Activated naive CD4-positive, alpha-beta T cell treated with anti-CD3 and anti-CD28 coated beads, Interleukin-2, amount 10 ng/mL, durations not matched to agents 7 days and 5 days (primary cell): ENCODE data around the gene TNFSF18.
"Not testable (repeated sequence)": the region's sequence is repeated elsewhere in the genome, so short reads cannot be mapped to it uniquely, and the experiment has no call there.

ENCODE experiments used
- CTCF ChIA-PET: fragments of 350-600 bp; sonication (Branson Sonifier 250); formaldehyde crosslinking; loops from one replicate; lab custom pipeline; 2021; ENCODE audit warnings: antibody characterized with exemption; lab: Charles Lee
- DNase-seq: peaks from one replicate; pipeline ENCODE4 v3.0.0-alpha.2; 2020
- H3K27ac Mint-ChIP-seq: one replicate; pipeline ENCODE4 v1.8.0; 2021; ENCODE audit warnings: mild to moderate bottlenecking, moderate library complexity, mixed read lengths
- H3K27me3 Mint-ChIP-seq: one replicate; pipeline ENCODE4 v1.8.0; 2021; ENCODE audit warnings: mild to moderate bottlenecking, mixed read lengths
- H3K36me3 Mint-ChIP-seq: one replicate; pipeline ENCODE4 v1.8.0; 2021; ENCODE audit warnings: mixed read lengths
- H3K4me1 Mint-ChIP-seq: one replicate; pipeline ENCODE4 v1.8.0; 2021; ENCODE audit warnings: mixed read lengths
- H3K4me3 Mint-ChIP-seq: one replicate; pipeline ENCODE4 v1.8.0; 2021; ENCODE audit warnings: mild to moderate bottlenecking, moderate library complexity, mixed read lengths
- H3K9me3 Mint-ChIP-seq: one replicate; pipeline ENCODE4 v1.8.0; 2021; ENCODE audit warnings: mixed read lengths

The TNFSF18 gene, protein sequence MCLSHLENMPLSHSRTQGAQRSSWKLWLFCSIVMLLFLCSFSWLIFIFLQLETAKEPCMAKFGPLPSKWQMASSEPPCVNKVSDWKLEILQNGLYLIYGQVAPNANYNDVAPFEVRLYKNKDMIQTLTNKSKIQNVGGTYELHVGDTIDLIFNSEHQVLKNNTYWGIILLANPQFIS

DNA sequence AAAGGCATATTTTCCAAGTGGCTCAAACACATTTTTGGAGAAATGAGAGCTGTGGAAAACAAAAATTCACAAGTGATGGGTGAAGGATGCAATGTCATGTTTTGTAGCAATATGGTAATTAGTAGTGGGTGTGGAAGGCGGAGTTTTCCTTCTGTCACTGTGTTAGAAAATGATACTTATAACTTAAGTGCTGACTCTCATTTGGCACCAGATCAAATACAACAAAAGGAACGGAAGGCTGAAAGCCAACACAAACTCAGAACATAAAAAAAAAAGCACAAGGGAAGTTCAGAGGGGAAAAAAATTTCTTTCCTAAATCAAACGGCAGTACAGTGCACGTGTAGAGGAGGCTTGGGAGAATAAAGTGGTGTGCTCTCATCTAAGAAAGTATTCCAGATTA, at the start of gene TNFSF18:
TNFSF18 (minus strand) TSS at position 77 of the 400 bp plus-strand sequence; CDS start at position 32, 45 bp downstream.
- H3K36me3 Mint-ChIP-seq = no peaks in the 10 kb centered on the region
- no peak within 1 kb of the TSS for H3K4me3 Mint-ChIP-seq
- peaks cover 3% of the 10 kb centered on the region for H3K27me3 Mint-ChIP-seq
- no peaks in the 10 kb centered on the region for H3K9me3 Mint-ChIP-seq
- H3K27ac Mint-ChIP-seq = no peak within 1 kb of the TSS
- H3K4me1 Mint-ChIP-seq = no peaks in the 10 kb centered on the region
- no peak for DNase-seq
- CTCF ChIA-PET = interaction anchor here (1.1 kb wide), 1 partner anchor 153 kb away, joined by 3 read pairs; no protein-coding TSS in a partner anchor

DNA sequence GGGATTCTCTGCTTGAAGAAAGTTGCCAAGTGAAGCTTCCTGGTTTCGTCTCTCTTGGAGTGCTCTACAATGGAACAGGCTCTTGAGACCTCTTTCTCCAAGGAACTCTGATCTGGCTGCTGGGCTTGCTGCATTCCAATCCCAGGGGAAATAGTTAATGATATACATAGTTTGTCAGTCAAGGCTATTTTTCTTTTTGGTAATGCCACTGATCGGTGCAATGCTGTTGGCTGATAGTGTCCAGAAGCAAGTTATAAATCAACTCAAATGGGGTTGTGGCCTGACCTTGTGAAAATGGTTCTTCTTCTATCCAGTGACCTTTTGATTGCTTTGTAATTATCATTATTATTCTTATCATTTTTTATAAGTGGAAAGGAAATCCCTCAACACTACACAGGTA, 48.4 kb upstream of the TNFSF18 start:
- CTCF ChIA-PET = no interaction called here
- no peaks in the 10 kb centered on the region for H3K36me3 Mint-ChIP-seq

DNA sequence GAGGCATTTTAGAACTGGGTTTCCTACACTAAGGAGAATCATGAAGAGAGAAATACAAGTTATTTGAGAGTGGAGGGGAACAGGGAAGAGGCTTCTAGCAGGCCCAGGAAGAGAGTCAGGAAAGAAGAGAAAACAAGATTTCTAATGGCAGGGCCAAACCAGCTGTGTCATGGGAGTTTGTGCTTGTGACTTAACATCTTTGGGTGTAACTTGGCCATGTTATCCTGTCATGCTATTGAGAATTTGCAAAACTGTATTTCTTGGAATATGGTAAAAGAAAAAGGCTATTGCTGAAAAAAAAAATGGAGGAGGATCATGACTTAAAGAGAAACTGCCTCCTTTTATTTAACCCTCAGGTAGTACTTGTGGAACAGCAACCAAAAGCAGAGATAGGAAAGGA, 47.4 kb upstream of the TNFSF18 start:
- Mint-ChIP-seq H3K9me3 (peaks cover 2% of the 10 kb centered on the region), H3K4me3 (no peak overlapping the region), H3K27ac (no peak overlapping the region), H3K4me1 (no peaks in the 10 kb centered on the region), H3K27me3 (no peaks in the 10 kb centered on the region), H3K36me3 (no peaks in the 10 kb centered on the region)
- DNase-seq = no peak
- CTCF ChIA-PET = no interaction called here

More for the DNA sequence above, 48.4 kb upstream of the TNFSF18 start:
- Mint-ChIP-seq H3K9me3 (peaks cover 2% of the 10 kb centered on the region), H3K27me3 (no peaks in the 10 kb centered on the region), H3K27ac (no peak overlapping the region), H3K4me3 (no peak overlapping the region), H3K4me1 (no peaks in the 10 kb centered on the region)
- no peak for DNase-seq

DNA sequence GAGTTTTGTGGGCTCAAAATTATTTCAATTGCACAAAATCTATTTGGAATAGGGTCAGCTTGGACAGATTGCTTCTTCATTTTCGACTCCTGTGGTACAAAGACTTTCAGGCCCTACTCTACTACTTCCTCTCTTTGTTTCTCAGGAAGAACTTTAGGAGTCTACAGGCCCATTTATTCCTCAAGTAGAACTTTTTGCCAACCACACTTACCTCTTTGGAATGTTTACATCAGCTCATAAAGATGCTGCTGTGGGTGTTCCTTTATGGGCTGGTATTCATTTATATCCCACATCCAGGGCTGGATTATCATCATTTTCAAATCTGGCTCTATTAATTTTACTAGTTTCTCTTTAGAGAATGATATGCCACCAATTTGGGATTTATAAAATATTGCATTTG, 46.3 kb upstream of the TNFSF18 start:
- no peaks in the 10 kb centered on the region for H3K4me1 Mint-ChIP-seq
- no peak overlapping the region for H3K4me3 Mint-ChIP-seq
- CTCF ChIA-PET = no interaction called here
- no peaks in the 10 kb centered on the region for H3K9me3 Mint-ChIP-seq
- no peaks in the 10 kb centered on the region for H3K36me3 Mint-ChIP-seq
- H3K27me3 Mint-ChIP-seq = no peaks in the 10 kb centered on the region
- DNase-seq = no peak
- no peak overlapping the region for H3K27ac Mint-ChIP-seq

DNA sequence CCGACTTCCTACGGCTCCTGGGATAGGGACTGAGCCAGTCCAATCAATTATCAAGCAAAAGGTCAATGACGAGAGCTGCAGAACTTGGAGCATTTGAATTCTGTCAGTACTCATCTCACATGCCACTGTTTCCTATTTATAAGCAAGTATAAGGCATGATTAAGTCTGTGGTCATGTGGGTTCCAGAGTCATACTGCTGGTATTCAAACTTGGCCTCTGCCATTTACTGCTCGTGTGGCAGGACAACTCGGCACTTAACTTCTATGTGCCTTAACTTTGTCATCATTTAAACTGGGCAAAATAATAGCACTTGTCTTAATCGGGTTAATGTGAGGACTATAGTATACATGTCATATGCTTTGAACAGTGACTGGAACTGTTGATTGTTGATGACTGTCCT, 44.9 kb upstream of the TNFSF18 start:
- Mint-ChIP-seq H3K4me1 (no peaks in the 10 kb centered on the region), H3K9me3 (no peaks in the 10 kb centered on the region), H3K4me3 (no peak overlapping the region), H3K36me3 (no peaks in the 10 kb centered on the region), H3K27me3 (no peaks in the 10 kb centered on the region), H3K27ac (no peak overlapping the region)
- DNase-seq = no peak
- CTCF ChIA-PET = no interaction called here

DNA sequence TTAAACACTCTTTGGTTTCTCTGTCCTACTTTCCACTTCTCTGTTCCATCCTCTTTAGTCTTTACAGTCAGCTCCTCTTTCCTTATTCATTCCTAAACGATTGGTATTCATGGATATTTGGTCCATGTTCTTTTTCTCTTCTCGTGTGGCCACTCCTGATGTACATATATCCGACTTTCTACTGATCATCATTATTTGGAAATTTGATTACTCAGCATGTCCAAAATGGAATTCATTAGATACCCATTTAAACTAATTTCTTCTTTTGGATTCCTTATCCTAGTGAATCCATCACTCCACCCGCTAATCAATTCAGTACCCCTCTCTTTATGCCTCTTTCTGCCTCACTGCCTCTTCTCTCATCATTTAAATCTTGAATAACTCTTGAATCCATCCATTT, 43.8 kb upstream of the TNFSF18 start:
- CTCF ChIA-PET = no interaction called here
- Mint-ChIP-seq H3K27me3 (no peaks in the 10 kb centered on the region), H3K9me3 (no peaks in the 10 kb centered on the region), H3K27ac (no peak overlapping the region), H3K4me3 (no peak overlapping the region), H3K4me1 (no peaks in the 10 kb centered on the region), H3K36me3 (no peaks in the 10 kb centered on the region)
- DNase-seq = no peak

DNA sequence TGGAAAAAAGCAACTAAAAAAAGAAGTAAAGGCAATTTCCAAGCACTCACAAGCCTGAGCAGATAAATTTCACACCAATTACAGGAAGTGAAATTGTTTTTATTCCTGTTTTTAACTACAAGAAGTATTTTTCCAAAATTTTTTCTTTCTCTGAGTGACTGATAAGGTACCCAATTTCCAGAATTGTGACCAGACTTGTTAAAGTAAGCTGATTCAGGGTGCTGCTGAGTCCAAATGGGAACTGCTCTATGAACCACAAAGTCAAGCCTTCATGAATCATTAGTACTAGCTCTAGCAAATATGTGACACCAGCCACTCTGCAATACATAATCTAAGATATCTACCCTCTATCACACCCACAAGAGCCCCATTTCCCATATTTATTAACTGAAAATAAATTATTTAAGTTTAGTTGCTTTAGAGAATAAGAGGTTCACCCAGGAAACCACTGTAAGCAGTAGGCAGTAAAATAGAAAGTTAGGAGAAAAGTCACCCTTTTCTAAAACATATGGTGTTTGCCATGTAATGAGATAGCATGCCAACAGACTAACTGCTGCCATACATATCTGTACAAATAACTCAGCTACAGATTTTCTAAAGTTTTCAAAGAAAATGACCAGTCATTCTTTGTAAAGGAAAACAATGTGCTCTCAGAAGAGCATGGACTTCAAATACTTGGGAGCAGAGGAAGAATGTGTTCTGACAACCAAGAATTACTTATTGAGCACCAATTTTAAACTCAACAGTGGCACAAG, 43.1 kb upstream of the TNFSF18 start:
- Mint-ChIP-seq H3K27ac (no peak overlapping the region), H3K27me3 (no peaks in the 10 kb centered on the region), H3K36me3 (no peaks in the 10 kb centered on the region), H3K4me1 (no peaks in the 10 kb centered on the region), H3K4me3 (no peak overlapping the region), H3K9me3 (no peaks in the 10 kb centered on the region)
- CTCF ChIA-PET = no interaction called here
- DNase-seq = no peak

DNA sequence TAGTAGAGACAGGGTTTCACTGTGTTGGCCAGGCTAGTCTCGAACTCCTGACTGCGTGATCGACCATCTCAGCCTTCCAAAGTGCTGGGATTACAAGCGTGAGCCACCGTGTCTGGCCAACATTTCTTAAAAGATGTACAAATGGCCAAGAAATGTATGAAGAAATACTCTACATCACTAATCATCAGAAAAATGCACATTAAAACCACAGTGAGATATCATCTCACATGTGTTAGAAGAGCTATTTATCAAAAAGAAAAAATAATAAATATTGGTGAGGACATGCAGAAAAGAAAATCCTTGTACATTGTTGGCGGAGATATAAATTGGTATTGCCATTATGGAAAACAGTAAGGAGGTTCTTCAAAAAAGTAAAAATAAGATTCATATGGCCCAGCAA, 33.6 kb upstream of the TNFSF18 start:
- Mint-ChIP-seq H3K36me3 (no peaks in the 10 kb centered on the region), H3K9me3 (peaks cover 3% of the 10 kb centered on the region), H3K4me3 (no peak overlapping the region), H3K27ac (no peak overlapping the region), H3K27me3 (peaks cover 8% of the 10 kb centered on the region), H3K4me1 (no peaks in the 10 kb centered on the region)
- DNase-seq = no peak
- CTCF ChIA-PET = no interaction called here

DNA sequence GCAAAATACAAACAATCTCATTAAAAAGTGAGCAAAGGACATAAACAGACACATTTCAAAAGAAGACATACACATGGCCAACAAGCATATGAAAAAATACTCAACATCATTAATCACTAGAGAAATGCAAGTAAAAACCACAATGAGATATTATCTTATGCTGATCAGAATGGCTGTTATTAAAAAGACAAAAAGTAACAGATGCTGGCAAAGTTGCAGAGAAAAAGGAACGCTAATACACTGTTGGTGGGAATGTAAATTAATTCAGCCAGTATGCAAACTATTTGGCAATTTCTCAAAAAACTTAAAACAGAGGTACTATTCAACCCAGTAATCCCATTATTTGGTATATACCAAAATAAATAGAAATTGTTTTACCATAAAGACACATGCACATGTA, 32.2 kb upstream of the TNFSF18 start:
- no peaks in the 10 kb centered on the region for H3K36me3 Mint-ChIP-seq
- H3K27me3 Mint-ChIP-seq = peaks cover 10% of the 10 kb centered on the region
- H3K4me3 Mint-ChIP-seq = no peak overlapping the region
- CTCF ChIA-PET = no interaction called here
- peaks cover 3% of the 10 kb centered on the region for H3K9me3 Mint-ChIP-seq
- H3K4me1 Mint-ChIP-seq = no peaks in the 10 kb centered on the region
- no peak overlapping the region for H3K27ac Mint-ChIP-seq
- DNase-seq = no peak

DNA sequence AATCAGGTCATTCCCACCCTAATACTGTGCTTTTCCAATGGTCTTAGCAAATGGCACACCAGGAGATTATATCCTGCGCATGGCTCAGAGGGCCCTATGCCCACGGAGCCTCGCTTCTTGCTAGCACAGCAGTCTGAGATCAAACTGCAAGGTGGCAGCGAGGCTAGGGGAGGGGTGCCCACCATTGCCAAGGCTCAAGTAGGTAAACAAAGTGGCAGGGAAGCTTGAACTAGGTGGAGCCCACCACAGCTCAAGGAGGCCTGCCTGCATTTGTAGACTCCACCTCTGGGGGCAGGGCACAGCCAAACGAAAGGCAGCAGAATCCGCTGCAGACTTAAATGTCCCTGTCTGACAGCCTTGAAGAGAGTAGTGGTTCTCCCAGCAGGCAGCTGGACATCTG, 23.5 kb upstream of the TNFSF18 start:
- CTCF ChIA-PET, H3K27me3 Mint-ChIP-seq: not testable (repeated sequence)

DNA sequence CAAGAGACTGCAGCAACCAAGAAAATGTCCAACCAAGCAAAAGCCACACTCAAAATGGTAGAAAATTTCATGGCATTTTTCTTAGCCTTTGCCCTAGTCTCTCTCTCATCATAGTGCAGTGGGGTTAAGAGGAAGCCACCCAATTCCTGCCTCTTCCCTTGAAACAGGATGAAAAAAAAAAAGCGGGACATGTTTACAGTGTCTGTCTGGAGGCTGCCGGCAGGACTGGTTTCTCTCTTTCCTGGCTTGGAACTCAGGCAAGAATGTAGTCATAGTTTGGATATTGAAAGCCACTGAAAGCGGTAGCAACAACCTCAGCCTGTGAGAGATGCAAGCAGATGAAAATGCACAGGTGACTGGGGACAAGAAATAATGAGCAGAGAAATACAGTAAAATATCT, 13.3 kb upstream of the TNFSF18 start:
- Mint-ChIP-seq H3K9me3 (no peaks in the 10 kb centered on the region), H3K4me3 (no peak overlapping the region), H3K27ac (no peak overlapping the region), H3K36me3 (no peaks in the 10 kb centered on the region), H3K27me3 (peaks cover 4% of the 10 kb centered on the region), H3K4me1 (no peaks in the 10 kb centered on the region)
- CTCF ChIA-PET = no interaction called here
- no peak for DNase-seq

More for the DNA sequence above, 23.5 kb upstream of the TNFSF18 start:
- not testable (repeated sequence) for H3K4me3 Mint-ChIP-seq, H3K4me1 Mint-ChIP-seq, H3K9me3 Mint-ChIP-seq, H3K36me3 Mint-ChIP-seq, DNase-seq, H3K27ac Mint-ChIP-seq

DNA sequence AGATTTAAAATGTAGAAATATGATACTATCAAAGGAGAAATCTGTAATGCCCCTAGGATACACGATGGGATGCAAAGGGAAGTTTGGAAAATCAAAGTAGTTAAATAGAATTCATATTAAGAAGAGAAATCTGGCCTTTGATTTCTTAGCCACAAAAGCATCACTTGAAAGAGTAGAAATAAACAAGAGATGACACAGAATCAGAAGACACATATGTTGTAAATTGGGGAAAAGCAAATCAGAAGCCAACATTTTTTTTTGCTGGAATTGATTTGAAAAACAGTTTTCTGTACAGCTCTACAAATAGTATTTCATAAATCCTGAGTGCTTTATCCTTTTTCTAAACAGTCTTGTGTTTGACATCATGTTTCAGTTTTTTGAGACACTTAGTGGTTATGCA, 12.4 kb upstream of the TNFSF18 start:
- no peak overlapping the region for H3K27ac Mint-ChIP-seq
- H3K36me3 Mint-ChIP-seq = no peaks in the 10 kb centered on the region
- H3K9me3 Mint-ChIP-seq = no peaks in the 10 kb centered on the region
- peaks cover 4% of the 10 kb centered on the region for H3K27me3 Mint-ChIP-seq
- no peaks in the 10 kb centered on the region for H3K4me1 Mint-ChIP-seq
- H3K4me3 Mint-ChIP-seq = no peak overlapping the region
- DNase-seq = no peak
- CTCF ChIA-PET = no interaction called here

DNA sequence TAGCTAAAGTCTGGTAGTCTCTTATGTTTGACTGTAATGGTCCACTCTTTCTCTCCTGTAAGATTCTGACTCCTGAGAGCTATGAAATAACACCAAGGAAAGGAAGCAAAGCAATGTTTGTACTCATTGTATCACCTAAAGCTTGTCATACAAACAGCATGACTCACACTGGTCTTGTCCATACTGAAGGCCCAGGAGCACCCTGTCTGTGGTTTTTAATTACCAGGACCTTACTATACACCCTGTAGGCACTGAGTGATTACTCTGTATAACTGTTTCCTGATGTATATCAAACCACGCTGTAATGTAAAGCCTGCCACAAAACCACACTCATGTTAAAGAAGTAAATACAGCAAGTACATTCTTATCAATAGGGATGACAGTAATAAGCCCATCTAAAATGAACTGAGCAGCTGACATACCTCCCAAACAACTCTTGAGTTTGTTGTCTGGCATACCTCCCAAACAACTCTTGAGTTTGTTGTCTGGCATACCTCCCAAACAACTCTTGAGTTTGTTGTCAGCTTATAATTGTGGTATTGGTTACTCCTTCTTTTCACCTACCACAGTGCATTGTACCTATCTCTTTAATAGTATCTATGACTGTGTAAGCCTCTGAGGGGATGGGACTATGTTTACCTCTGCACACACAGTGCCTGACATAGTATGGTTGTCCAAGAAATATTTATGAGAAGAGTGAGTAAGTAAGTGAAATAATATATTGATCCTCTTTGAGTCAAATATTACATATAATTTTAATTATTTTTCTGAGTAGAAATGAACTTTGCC, 11.6 kb upstream of the TNFSF18 start:
- no peak for DNase-seq
- no peak overlapping the region for H3K4me3 Mint-ChIP-seq
- no peaks in the 10 kb centered on the region for H3K9me3 Mint-ChIP-seq
- peaks cover 4% of the 10 kb centered on the region for H3K27me3 Mint-ChIP-seq
- no peaks in the 10 kb centered on the region for H3K36me3 Mint-ChIP-seq
- no peaks in the 10 kb centered on the region for H3K4me1 Mint-ChIP-seq
- H3K27ac Mint-ChIP-seq = no peak overlapping the region
- CTCF ChIA-PET = interaction anchor here (0.8 kb wide), 1 partner anchor 243 kb away, joined by 3 read pairs; no protein-coding TSS in a partner anchor

DNA sequence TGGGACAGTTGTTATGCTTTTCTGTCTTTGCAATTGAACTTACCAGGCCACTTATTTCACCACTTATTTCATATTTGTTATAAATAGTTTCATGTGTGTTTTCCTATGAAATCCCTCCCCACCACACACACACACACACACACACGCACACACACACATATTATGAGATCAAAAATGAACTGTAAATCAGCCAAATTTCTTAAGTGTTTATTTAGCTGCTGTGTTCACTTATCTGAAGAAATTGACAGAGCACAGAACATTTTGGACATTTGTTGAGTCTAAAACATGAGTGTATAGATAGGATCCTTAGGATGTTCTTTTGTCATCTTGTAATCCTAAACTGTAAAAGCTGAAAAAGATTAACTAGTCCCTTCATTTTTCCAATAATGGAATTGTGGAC, 7.8 kb upstream of the TNFSF18 start:
- DNase-seq = no peak
- Mint-ChIP-seq H3K27ac (no peak overlapping the region), H3K4me1 (no peaks in the 10 kb centered on the region), H3K4me3 (no peak overlapping the region), H3K27me3 (no peaks in the 10 kb centered on the region), H3K36me3 (no peaks in the 10 kb centered on the region), H3K9me3 (no peaks in the 10 kb centered on the region)
- CTCF ChIA-PET = interaction anchor here (1.6 kb wide), 1 partner anchor 15 kb away, joined by 5 read pairs; no protein-coding TSS in a partner anchor
